Ectodermal cell (in vitro differentiated cells): ENCODE results near the gene HIF1A.

Experiments
- H3K27ac ChIP-seq: 2 replicates; pipeline ENCODE4 v1.7.0; 2013; ENCODE audit warnings: mild to moderate bottlenecking, low read depth, low read length; ENCODE audit not compliant: insufficient read depth, poor library complexity, severe bottlenecking
- H3K27me3 ChIP-seq: 2 replicates; pipeline ENCODE4 v1.7.0; 2013; ENCODE audit warnings: mild to moderate bottlenecking, low read length; ENCODE audit not compliant: insufficient read depth, control insufficient read depth, poor library complexity, severe bottlenecking
- H3K36me3 ChIP-seq: one replicate; pipeline ENCODE4 v1.7.0; 2013; ENCODE audit warnings: low read length; ENCODE audit not compliant: control insufficient read depth, insufficient read depth
- H3K4me1 ChIP-seq: one replicate; pipeline ENCODE4 v1.7.0; 2013; ENCODE audit warnings: low read length; ENCODE audit not compliant: control insufficient read depth, insufficient read depth
- H3K4me3 ChIP-seq: 2 replicates; pipeline ENCODE4 v1.7.0; 2013; ENCODE audit warnings: low read depth, low read length, control low read depth; ENCODE audit not compliant: insufficient read depth
- H3K9me3 ChIP-seq: 2 replicates; pipeline ENCODE4 v1.7.0; 2013; ENCODE audit warnings: mild to moderate bottlenecking, low read length, moderate library complexity; ENCODE audit not compliant: control insufficient read depth
- WGBS, 2 experiments: methylation state at CpG; one replicate each; pipeline ENCODE4 v1.1.7; 2013; ENCODE audit warnings: missing lambda C conversion rate in 2 of 2; 5-methylcytosine and 5-hydroxymethylcytosine counted together

HIF1A gene

DNA sequence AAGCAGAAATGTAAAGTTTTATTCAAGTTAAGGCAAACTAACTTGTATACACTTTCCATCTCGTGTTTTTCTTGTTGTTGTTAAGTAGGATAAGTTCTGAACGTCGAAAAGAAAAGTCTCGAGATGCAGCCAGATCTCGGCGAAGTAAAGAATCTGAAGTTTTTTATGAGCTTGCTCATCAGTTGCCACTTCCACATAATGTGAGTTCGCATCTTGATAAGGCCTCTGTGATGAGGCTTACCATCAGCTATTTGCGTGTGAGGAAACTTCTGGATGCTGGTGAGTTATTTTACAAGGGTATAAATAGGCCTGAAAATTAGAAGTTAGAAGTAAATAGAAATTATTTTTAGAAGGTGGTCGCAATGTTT lies 25.0 kb downstream of the HIF1A start:
- Histone ChIP-seq H3K9me3 (no peaks in the 10 kb centered on the region), H3K27me3 (no peaks in the 10 kb centered on the region), H3K4me3 (no peak overlapping the region), H3K36me3 (peaks cover 9% of the 10 kb centered on the region), H3K4me1 (peaks cover 2% of the 10 kb centered on the region), H3K27ac (no peak overlapping the region)
- WGBS, 2 experiments = 93 to 94% methylated on average over 8 to 9 of the region's 9 CpGs

DNA sequence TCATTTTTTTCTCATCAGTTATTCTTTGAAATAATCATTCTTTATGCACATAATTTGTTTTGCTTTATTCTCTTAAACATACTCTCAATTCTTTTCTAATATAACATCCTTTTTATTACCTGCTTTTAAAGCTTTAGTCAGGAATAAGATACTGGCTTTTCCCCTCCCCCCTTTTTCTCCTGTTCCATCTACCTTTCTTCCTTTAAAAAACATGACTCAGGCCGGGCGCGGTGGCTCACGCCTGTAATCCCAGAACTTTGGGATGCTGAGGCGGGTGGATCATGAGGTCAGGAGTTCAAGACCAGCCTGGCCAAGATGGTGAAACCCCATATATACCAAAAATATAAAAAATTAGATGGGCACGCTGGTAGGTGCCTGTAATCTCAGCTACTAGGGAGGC lies 25.4 kb downstream of the HIF1A start:
- peaks cover 13% of the 10 kb centered on the region for H3K36me3 ChIP-seq
- H3K27ac ChIP-seq = no peak overlapping the region
- H3K9me3 ChIP-seq = no peaks in the 10 kb centered on the region
- WGBS, 2 experiments = 76 to 83% methylated on average over 5 to 6 of the region's 6 CpGs
- no peak overlapping the region for H3K4me3 ChIP-seq
- H3K4me1 ChIP-seq = peaks cover 2% of the 10 kb centered on the region
- no peaks in the 10 kb centered on the region for H3K27me3 ChIP-seq

DNA sequence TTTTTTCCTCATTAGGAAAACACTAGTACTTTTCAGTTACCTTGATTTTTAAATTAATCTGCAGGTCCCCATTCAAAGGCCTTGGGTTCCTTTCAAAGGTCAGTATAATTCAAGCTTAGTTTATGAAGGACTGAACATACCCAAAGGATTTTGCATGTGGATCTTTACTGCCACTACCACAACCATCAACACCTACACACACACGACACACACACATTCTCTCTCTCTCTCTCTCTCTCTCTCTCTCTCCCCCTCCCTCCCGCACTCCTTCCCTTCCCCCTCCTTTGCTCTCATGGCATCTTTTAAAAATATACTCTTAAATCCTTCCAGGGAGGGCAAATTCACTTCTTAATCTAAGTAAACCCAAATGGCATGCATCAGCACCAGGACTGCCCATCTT lies 28.8 kb downstream of the HIF1A start:
- peaks cover 35% of the 10 kb centered on the region for H3K36me3 ChIP-seq
- H3K4me1 ChIP-seq = no peaks in the 10 kb centered on the region
- H3K4me3 ChIP-seq = no peak overlapping the region
- H3K9me3 ChIP-seq = no peaks in the 10 kb centered on the region
- no peak overlapping the region for H3K27ac ChIP-seq
- H3K27me3 ChIP-seq = no peaks in the 10 kb centered on the region
- 84 to 89% methylated on average over 2 of the region's 2 CpGs for WGBS, 2 experiments

DNA sequence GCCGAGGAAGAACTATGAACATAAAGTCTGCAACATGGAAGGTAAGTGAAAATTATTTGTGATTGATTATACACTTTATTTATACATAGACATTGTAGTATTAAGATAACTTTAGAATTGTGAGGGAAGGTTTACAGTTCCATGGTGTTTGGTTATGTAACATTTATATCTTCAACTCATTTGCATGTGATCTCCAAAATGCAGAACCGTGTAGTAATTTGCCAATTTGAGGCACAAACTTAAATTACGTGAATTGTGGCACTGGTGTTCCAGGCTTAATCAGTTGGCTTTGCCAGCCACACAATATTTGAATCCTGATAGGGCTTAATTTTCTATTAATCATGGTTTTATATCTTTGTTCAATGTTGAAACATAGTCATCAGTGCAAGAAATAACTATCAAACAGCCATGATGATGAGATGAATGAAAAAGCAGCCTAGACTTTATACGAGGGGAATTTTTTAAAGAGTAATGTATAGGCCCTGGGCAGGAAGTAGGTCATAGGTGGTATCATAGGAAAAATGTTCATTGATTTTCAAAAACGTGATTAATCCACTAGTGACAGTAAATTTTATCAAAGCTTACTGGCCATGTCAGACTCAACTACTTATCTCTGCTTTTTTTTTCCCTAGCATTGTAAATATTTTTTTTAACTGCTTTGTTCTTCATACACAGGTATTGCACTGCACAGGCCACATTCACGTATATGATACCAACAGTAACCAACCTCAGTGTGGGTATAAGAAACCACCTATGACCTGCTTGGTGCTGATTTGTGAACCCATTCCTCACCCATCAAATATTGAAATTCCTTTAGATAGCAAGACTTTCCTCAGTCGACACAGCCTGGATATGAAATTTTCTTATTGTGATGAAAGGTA lies 31.7 kb downstream of the HIF1A start:
- Histone ChIP-seq H3K27ac (no peak overlapping the region), H3K27me3 (no peaks in the 10 kb centered on the region), H3K9me3 (no peaks in the 10 kb centered on the region), H3K4me1 (no peaks in the 10 kb centered on the region), H3K4me3 (no peak overlapping the region), H3K36me3 (peaks cover 40% of the 10 kb centered on the region)
- WGBS, 2 experiments = 97 to 98% methylated on average over 6 to 7 of the region's 7 CpGs

DNA sequence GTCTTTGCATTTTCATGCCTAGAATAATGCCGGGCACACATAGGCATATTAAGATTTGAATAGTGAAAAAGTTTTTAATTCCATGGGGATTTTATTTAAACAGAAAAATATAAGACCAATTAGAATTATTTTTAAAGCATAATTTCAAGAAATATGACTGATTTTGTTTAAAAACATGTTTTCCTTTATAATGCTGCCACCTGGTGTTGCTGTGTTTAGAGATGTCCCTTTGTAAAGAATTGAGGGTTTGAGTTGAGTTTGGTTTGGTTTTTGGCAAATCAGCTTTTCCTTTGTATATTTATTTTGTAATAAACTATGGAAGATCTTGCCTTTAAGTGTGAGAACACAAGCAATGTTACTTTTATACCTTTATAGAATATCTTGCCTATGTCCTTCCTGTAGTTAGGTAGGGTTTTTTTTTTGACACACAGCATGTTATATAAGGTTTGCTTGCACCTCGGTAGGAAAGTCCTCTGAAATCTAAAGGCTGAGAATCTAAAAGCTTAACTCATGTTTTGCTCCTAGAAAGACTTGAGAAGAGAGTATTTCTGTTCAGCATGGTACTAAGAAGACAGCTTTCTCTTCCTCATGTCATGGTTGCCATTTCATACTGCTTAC lies 35.6 kb downstream of the HIF1A start:
- 83 to 97% methylated on average over 1 of the region's 2 CpGs for WGBS, 2 experiments
- H3K27me3 ChIP-seq = no peaks in the 10 kb centered on the region
- H3K36me3 ChIP-seq = peaks cover 48% of the 10 kb centered on the region
- no peak overlapping the region for H3K27ac ChIP-seq
- no peaks in the 10 kb centered on the region for H3K9me3 ChIP-seq
- no peak overlapping the region for H3K4me3 ChIP-seq
- no peaks in the 10 kb centered on the region for H3K4me1 ChIP-seq

GRCh38 chr14:61733972-61734371 lies 38.7 kb downstream of the HIF1A start:
- no peaks in the 10 kb centered on the region for H3K9me3 ChIP-seq
- H3K36me3 ChIP-seq = peaks cover 49% of the 10 kb centered on the region
- H3K4me3 ChIP-seq = no peak overlapping the region
- H3K27me3 ChIP-seq = no peaks in the 10 kb centered on the region
- no peaks in the 10 kb centered on the region for H3K4me1 ChIP-seq
- 90 to 100% methylated on average over 1 of the region's 2 CpGs for WGBS, 2 experiments
- H3K27ac ChIP-seq = no peak overlapping the region

DNA sequence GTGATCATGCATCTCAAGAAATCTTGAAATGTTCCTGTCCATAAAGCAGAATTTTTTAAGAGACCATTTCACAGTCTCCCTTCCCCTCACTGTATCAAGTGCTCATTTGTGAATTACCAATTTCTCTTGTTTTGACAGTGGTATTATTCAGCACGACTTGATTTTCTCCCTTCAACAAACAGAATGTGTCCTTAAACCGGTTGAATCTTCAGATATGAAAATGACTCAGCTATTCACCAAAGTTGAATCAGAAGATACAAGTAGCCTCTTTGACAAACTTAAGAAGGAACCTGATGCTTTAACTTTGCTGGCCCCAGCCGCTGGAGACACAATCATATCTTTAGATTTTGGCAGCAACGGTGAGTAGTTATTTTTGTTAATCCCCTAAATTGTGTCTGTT lies 41.4 kb downstream of the HIF1A start:
- Histone ChIP-seq H3K9me3 (no peaks in the 10 kb centered on the region), H3K27ac (no peak overlapping the region), H3K27me3 (no peaks in the 10 kb centered on the region), H3K4me3 (no peak overlapping the region), H3K36me3 (peaks cover 42% of the 10 kb centered on the region), H3K4me1 (no peaks in the 10 kb centered on the region)
- 97 to 98% methylated on average over 4 of the region's 4 CpGs for WGBS, 2 experiments

DNA sequence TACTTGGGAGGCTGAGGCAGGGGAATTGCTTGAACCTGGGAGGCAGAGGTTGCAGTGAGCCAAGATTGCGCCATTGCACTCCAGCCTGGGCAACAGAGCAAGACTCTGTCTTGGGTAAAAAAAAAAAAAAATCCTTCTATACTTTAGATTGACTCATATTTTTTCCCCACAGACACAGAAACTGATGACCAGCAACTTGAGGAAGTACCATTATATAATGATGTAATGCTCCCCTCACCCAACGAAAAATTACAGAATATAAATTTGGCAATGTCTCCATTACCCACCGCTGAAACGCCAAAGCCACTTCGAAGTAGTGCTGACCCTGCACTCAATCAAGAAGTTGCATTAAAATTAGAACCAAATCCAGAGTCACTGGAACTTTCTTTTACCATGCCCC lies 42.6 kb downstream of the HIF1A start:
- 93 to 94% methylated on average over 5 of the region's 5 CpGs for WGBS, 2 experiments

DNA sequence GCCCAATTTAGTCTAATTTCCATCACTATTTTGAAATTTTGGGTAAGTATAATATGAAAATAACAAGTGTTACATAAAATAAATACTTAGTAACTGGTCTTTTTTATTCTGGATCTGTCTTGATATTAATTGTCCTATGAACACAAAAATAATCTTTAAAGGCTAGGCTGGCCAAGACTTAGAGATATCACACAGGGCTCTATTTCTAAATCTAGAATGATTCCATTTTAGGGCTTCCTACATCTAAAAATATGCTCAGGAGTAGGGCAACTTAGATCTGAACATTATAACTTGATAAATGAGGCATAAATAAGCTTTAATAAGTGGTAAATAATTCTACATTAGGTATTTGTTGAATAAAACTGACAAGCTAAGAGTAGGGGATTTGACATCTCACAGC lies 43.8 kb downstream of the HIF1A start:
- Histone ChIP-seq H3K27ac (no peak overlapping the region), H3K36me3 (peaks cover 44% of the 10 kb centered on the region), H3K4me1 (no peaks in the 10 kb centered on the region), H3K4me3 (no peak overlapping the region), H3K9me3 (no peaks in the 10 kb centered on the region), H3K27me3 (no peaks in the 10 kb centered on the region)

More for the DNA sequence above, 42.6 kb downstream of the HIF1A start:
- H3K9me3 ChIP-seq = no peaks in the 10 kb centered on the region
- H3K27me3 ChIP-seq = no peaks in the 10 kb centered on the region
- no peak overlapping the region for H3K27ac ChIP-seq
- peaks cover 39% of the 10 kb centered on the region for H3K36me3 ChIP-seq
- H3K4me3 ChIP-seq = no peak overlapping the region
- H3K4me1 ChIP-seq = no peaks in the 10 kb centered on the region

DNA sequence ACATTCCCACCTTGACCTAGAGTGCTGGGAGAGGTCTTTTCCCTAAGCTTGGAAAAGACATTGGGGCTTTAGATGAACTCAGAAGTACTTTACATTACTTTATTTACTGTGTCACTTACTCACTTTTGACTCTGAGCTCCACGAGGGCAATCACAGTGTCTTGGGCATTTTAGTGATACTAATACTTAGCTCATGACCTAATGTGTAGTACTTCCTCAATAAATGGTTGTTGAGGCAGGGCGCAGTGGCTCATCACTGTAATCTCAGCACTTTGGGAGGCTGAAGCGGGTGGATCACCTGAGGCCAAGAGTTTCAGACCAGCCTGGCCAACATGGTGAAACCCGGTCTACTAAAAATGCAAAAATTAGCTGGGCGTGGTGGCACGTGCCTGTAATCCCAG lies 47.1 kb downstream of the HIF1A start:
- Histone ChIP-seq H3K4me1 (no peaks in the 10 kb centered on the region), H3K9me3 (no peaks in the 10 kb centered on the region), H3K27me3 (no peaks in the 10 kb centered on the region), H3K27ac (no peak overlapping the region), H3K4me3 (no peak overlapping the region), H3K36me3 (peaks cover 38% of the 10 kb centered on the region)
- 93 to 95% methylated on average over 6 of the region's 6 CpGs for WGBS, 2 experiments
